OCI-LY1 (cell line): ENCODE measurements around the gene ARR3.

Experiments used
- H2AFZ ChIP-seq: fragments of 200-600 bp; sonication (generic), shearing (Covaris generic); 2 replicates; pipeline ENCODE4 v1.6.0; 2014; ENCODE audit warnings: antibody characterized with exemption, mild to moderate bottlenecking, low read length
- H3F3A ChIP-seq: fragments of 200-600 bp; sonication (generic), shearing (Covaris generic); 2 replicates; pipeline ENCODE4 v1.6.0; 2014; ENCODE audit warnings: mild to moderate bottlenecking, antibody characterized with exemption, low read length, moderate library complexity; ENCODE audit not compliant: insufficient read depth
- H3K27ac ChIP-seq: fragments of 200-600 bp; sonication (generic); 2 replicates; pipeline ENCODE4 v1.5.1; 2014; ENCODE audit warnings: low read length, mixed run types, mild to moderate bottlenecking, low read depth; ENCODE audit not compliant: poor library complexity, severe bottlenecking
- H3K27me3 ChIP-seq: fragments of 200-600 bp; sonication (generic); 2 replicates; pipeline ENCODE4 v1.6.0; 2014; ENCODE audit warnings: antibody characterized with exemption, mild to moderate bottlenecking, low read length, moderate library complexity; ENCODE audit not compliant: insufficient read depth
- H3K36me3 ChIP-seq: fragments of 200-600 bp; sonication (generic); 2 replicates; pipeline ENCODE4 v1.6.1; 2014; ENCODE audit warnings: mild to moderate bottlenecking, antibody characterized with exemption, low read length, moderate library complexity, mixed read lengths; ENCODE audit not compliant: insufficient read depth
- H3K4me1 ChIP-seq: fragments of 200-600 bp; sonication (generic); 2 replicates; pipeline ENCODE4 v1.5.1; 2014; ENCODE audit warnings: mild to moderate bottlenecking, low read length, moderate library complexity; ENCODE audit not compliant: insufficient read depth, severe bottlenecking
- H3K4me2 ChIP-seq: fragments of 200-600 bp; sonication (generic), shearing (Covaris generic); 2 replicates; pipeline ENCODE4 v1.6.1; 2014; ENCODE audit warnings: low read length
- H3K4me3 ChIP-seq: fragments of 200-600 bp; sonication (generic); 2 replicates; pipeline ENCODE4 v1.5.1; 2014; ENCODE audit warnings: low read length, low read depth, mild to moderate bottlenecking, mixed read lengths; ENCODE audit not compliant: poor library complexity, severe bottlenecking
- H3K79me2 ChIP-seq: fragments of 200-600 bp; shearing (Covaris generic); 2 replicates; pipeline ENCODE4 v1.6.1; 2016; ENCODE audit warnings: mixed run types, low read length, mixed read lengths; ENCODE audit not compliant: insufficient read depth
- H3K9ac ChIP-seq: fragments of 200-600 bp; sonication (generic), shearing (Covaris generic); 2 replicates; pipeline ENCODE4 v1.6.1; 2014; ENCODE audit warnings: mild to moderate bottlenecking, low read length, mixed read lengths
- H3K9me2 ChIP-seq: fragments of 200-600 bp; sonication (generic), shearing (Covaris generic); 2 replicates; pipeline ENCODE4 v1.6.1; 2014; ENCODE audit warnings: low read depth, mild to moderate bottlenecking, low read length, mixed read lengths
- H3K9me3 ChIP-seq: fragments of 200-600 bp; shearing (Covaris generic); 2 replicates; pipeline ENCODE4 v1.6.1; 2014; ENCODE audit warnings: low read length, mixed read lengths
- H4K20me1 ChIP-seq: fragments of 200-600 bp; sonication (generic), shearing (Covaris generic); 2 replicates; pipeline ENCODE4 v1.6.0; 2016; ENCODE audit warnings: mild to moderate bottlenecking, low read length; ENCODE audit not compliant: insufficient read depth
- EZH2 ChIP-seq: fragments of 200-600 bp; sonication (generic), shearing (Covaris generic); IDR thresholded peaks from 2 replicates; pipeline ENCODE4 v1.8.0; 2017; ENCODE audit warnings: borderline replicate concordance, mixed run types, mild to moderate bottlenecking, antibody characterized with exemption, low read length, moderate library complexity, mixed read lengths
- TF ChIP-seq, protein P1 (sequence below): fragments of 200-600 bp; sonication (generic), shearing (Covaris generic); IDR thresholded peaks from 2 replicates; pipeline ENCODE4 v1.5.1; 2017; ENCODE audit warnings: mild to moderate bottlenecking, antibody characterized with exemption, low read length, moderate library complexity, mixed read lengths

ARR3 gene

DNA sequence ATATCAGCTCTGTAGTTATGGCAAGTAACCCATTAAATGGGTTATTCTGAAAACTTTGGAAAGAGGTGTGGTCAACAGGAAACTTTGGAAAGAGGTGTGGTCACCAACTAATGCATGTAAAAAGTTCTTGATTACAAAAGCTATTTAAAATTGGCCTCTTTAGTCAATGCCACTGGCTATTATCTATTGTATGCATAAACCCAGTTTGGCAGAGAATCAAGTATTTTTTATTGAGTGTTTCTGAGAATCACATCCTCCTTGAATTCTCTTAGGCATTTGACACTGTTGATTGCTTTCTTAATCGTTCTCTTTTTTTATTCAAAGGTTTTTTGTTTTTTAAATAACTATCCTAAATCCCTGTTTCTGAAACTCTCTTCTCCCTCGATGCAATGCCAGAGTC is 15.6 kb upstream of the ARR3 start:
- Histone ChIP-seq H3K4me3 (no peak overlapping the region), H2AFZ (no peak overlapping the region), H3K9me2 (no peaks in the 10 kb centered on the region), H3K9me3 (no peaks in the 10 kb centered on the region), H3K36me3 (no peaks in the 10 kb centered on the region), H3K4me2 (no peak overlapping the region), H3K4me1 (no peaks in the 10 kb centered on the region), H3K9ac (no peak overlapping the region), H3K27me3 (no peaks in the 10 kb centered on the region), H3K79me2 (no peaks in the 10 kb centered on the region), H3K27ac (no peak overlapping the region), H4K20me1 (no peaks in the 10 kb centered on the region), H3F3A (no peaks in the 10 kb centered on the region)
- TF ChIP-seq, protein P1, sequence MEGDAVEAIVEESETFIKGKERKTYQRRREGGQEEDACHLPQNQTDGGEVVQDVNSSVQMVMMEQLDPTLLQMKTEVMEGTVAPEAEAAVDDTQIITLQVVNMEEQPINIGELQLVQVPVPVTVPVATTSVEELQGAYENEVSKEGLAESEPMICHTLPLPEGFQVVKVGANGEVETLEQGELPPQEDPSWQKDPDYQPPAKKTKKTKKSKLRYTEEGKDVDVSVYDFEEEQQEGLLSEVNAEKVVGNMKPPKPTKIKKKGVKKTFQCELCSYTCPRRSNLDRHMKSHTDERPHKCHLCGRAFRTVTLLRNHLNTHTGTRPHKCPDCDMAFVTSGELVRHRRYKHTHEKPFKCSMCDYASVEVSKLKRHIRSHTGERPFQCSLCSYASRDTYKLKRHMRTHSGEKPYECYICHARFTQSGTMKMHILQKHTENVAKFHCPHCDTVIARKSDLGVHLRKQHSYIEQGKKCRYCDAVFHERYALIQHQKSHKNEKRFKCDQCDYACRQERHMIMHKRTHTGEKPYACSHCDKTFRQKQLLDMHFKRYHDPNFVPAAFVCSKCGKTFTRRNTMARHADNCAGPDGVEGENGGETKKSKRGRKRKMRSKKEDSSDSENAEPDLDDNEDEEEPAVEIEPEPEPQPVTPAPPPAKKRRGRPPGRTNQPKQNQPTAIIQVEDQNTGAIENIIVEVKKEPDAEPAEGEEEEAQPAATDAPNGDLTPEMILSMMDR = no peak
- no peak for TF ChIP-seq EZH2

DNA sequence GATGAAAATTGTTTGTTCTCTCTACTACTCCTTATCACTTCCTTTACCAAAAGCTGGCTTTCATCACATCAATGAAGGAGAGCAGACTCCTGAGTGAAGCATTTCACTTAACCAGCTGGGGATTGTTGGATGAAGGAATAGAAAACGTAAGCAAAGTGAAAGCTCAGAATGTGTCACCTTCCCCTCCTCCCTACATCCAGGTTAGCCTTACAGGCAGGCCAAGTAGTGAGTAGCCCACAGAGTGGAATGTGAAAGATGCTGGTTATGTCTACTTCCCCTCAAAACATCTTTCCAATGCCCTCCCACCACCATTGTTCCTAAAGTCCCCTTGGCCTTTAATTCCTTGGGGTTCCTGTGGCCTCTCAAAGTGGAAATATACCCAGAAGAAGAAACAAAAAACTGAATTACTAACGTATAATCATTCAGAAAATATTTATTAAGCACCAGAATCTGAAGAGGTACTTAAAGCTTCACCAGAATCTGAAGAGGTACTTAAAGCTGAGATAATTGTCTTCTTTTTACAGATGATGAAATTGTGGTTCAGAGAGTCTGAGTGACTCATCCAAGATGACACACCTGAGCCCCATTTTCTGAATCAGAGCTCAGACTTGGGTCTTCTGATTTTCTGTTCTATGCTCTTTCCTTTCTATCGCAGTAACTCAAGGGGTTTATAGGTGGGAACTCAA is 14.6 kb upstream of the ARR3 start:
- Histone ChIP-seq H3K9me2 (no peaks in the 10 kb centered on the region), H3K27ac (no peak overlapping the region), H3K79me2 (no peaks in the 10 kb centered on the region), H2AFZ (no peak overlapping the region), H4K20me1 (no peaks in the 10 kb centered on the region), H3K9ac (no peak overlapping the region), H3K36me3 (no peaks in the 10 kb centered on the region), H3K4me1 (no peaks in the 10 kb centered on the region), H3K4me3 (no peak overlapping the region), H3K27me3 (no peaks in the 10 kb centered on the region), H3F3A (no peaks in the 10 kb centered on the region), H3K9me3 (no peaks in the 10 kb centered on the region), H3K4me2 (no peak overlapping the region)
- TF ChIP-seq, protein P1 = no peak
- no peak for TF ChIP-seq EZH2

DNA sequence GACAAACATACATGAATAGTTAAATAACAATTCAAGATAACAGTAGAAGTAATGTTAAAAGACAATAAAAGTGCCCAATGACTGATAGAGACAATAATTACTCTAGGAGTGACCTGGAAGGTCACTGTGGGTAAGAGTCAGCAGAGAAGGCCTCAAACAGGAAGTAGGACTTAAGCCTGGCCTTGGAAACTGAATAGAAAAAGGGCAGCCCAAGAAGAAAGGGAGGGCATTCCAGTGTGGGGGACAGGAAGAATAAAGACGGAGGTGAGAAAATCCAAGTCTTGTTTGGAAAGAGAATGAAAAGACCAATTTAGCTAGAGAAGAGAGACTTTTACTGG is 14.1 kb upstream of the ARR3 start:
- Histone ChIP-seq H4K20me1 (no peaks in the 10 kb centered on the region), H3K4me1 (no peaks in the 10 kb centered on the region), H3K36me3 (no peaks in the 10 kb centered on the region), H3K79me2 (no peaks in the 10 kb centered on the region), H2AFZ (no peak overlapping the region), H3K4me2 (no peak overlapping the region), H3K9ac (no peak overlapping the region), H3K27ac (no peak overlapping the region), H3K9me3 (no peaks in the 10 kb centered on the region), H3K4me3 (no peak overlapping the region), H3K9me2 (no peaks in the 10 kb centered on the region), H3F3A (no peaks in the 10 kb centered on the region), H3K27me3 (no peaks in the 10 kb centered on the region)
- TF ChIP-seq, protein P1 = no peak
- TF ChIP-seq EZH2 = no peak
